ENCODE results near the gene KCNC1. TPM values are rescaled to one million over a fixed set of nuclear protein-coding genes. Genes with fewer than 3 reads are reported as not detected.

The KCNC1 gene
- total and polyA plus RNA-seq, 4 donors = 3.8 to 48.7 (median 31.0) TPM

DNA sequence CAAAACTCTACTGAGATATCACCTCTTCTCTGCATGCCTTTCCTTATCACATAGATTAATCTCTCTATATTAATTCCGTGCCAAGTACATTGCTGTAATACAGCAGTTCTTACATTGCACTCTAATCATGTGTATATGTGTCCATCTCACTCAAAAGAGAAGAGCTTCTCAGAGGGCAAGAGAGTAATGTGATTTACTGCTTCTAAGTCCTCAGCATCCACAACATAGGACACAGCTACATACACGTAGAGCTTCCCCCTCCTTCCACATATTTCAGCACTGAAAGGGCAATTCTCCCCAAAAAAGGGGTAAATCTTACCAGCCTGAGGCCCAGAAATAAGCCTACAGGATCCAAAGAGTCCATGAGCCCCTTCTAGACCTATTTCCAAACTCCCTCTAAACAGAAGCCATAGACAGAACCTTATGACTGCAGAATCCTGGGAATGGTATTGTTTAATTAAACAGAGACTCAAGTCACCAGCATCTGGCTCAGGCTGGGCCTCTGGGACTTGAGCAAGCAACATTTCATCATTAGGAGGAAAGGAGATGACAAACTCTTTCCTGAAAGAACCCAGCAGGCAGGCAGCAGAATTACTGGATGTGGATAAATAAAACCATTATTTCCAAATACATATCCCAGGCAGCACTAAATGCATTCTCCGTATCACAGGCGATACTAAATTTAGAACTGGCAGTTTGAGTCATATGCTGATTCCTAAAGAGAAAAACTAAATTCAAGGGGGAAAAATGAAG is 87.2 kb downstream of the KCNC1 start:
- WGBS (ENCODE audit: insufficient coverage) = no CpG with 5 or more reads among the region's 4 CpGs
- no peak overlapping the region for H3K4me3 ChIP-seq (ENCODE audit: low read depth, low read length)
- no peaks in the 10 kb centered on the region for H3K36me3 ChIP-seq (ENCODE audit: control insufficient read depth, insufficient read depth, low read length)
- H3K27me3 ChIP-seq (ENCODE audit: control insufficient read depth, insufficient read depth, low read length) = no peaks in the 10 kb centered on the region
- H3K27ac ChIP-seq (ENCODE audit: low read depth, low read length) = no peak overlapping the region
- peak in 1 of 6 donors; percentile 80 for DNase-seq (ENCODE audit: low read depth in 4 of 6, low spot score in 6 of 6)
- no peaks in the 10 kb centered on the region for H3K9me3 ChIP-seq (ENCODE audit: control insufficient read depth, insufficient read depth, low read length)
- H3K4me1 ChIP-seq (ENCODE audit: control insufficient read depth, insufficient read depth, low read length) = peaks cover 3% of the 10 kb centered on the region

DNA sequence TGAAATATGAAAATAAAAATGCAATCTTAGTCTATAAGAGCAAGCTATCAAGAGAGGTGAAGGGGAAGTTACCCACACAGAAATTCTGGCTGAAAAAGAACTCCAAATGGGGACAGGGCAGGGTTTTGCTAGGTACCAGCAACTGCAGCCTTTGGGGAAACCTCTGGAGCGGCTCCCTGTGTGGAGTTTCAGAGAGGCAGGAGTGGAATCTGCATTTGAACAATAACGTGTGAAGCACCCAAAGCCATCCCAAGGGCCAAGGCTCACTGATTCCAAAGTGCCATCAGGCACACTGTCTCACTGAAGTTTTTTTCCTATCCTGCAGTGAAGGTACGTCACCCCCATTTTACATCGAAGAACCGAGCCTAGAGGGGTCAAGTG is 87.8 kb downstream of the KCNC1 start:
- no peak for DNase-seq (ENCODE audit: low read depth in 4 of 6, low spot score in 6 of 6)
- H3K27me3 ChIP-seq (ENCODE audit: control insufficient read depth, insufficient read depth, low read length) = no peaks in the 10 kb centered on the region
- no peaks in the 10 kb centered on the region for H3K36me3 ChIP-seq (ENCODE audit: control insufficient read depth, insufficient read depth, low read length)
- peaks cover 3% of the 10 kb centered on the region for H3K4me1 ChIP-seq (ENCODE audit: control insufficient read depth, insufficient read depth, low read length)
- 52% methylated on average over 2 of the region's 5 CpGs for WGBS (ENCODE audit: insufficient coverage)
- no peaks in the 10 kb centered on the region for H3K9me3 ChIP-seq (ENCODE audit: control insufficient read depth, insufficient read depth, low read length)
- H3K4me3 ChIP-seq (ENCODE audit: low read depth, low read length) = no peak overlapping the region
- no peak overlapping the region for H3K27ac ChIP-seq (ENCODE audit: low read depth, low read length)

DNA sequence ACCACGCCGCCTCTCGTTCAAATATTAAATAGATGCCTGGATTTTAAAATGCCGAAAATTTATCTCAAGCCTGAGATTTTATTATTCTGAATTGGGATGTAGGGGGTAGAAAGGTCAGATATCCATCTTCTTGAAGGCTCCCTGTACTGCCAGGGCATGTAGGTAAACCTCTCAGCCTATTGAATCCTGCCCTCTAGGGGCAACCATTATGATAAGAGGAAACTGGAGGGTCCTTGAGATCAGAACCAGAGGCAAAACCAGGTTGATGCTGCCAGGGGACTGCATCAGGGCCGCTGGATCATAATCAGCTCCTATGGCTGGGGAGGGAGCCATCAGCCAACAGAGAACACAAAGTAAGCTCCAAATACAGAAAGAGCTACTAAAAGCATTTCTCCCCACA is 92.4 kb downstream of the KCNC1 start:
- DNase-seq (ENCODE audit: low read depth in 4 of 6, low spot score in 6 of 6) = peak in 1 of 6 donors; percentile 62
- Histone ChIP-seq H3K27me3 (ENCODE audit: control insufficient read depth, insufficient read depth, low read length) (no peaks in the 10 kb centered on the region), H3K9me3 (ENCODE audit: control insufficient read depth, insufficient read depth, low read length) (no peaks in the 10 kb centered on the region), H3K4me3 (ENCODE audit: low read depth, low read length) (no peak overlapping the region), H3K27ac (ENCODE audit: low read depth, low read length) (no peak overlapping the region), H3K36me3 (ENCODE audit: control insufficient read depth, insufficient read depth, low read length) (no peaks in the 10 kb centered on the region), H3K4me1 (ENCODE audit: control insufficient read depth, insufficient read depth, low read length) (peaks cover 3% of the 10 kb centered on the region)
- WGBS (ENCODE audit: insufficient coverage) = no CpG with 5 or more reads among the region's 5 CpGs

DNA sequence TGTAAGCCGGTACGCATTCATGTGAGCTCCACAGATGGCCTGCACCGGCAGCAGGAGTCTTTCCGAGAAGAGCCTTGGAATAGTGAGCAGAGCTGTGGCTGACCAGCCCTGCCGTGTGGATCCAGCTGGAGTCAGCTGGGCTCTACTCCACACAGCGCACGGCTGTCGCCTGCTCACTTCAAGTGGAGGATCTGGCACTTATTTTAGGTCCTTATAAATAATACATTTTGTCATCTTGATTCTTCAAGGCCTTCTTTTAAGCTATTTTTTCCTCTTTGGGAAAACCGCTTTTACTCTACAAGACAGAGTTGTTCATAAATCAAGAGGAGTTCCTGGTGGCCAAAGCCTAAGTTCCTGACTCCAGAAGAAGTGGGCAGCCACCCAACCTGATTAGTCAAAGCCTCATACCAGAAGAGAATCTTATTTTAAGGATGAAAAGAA is 93.8 kb downstream of the KCNC1 start:
- H3K4me1 ChIP-seq (ENCODE audit: control insufficient read depth, insufficient read depth, low read length) = no peaks in the 10 kb centered on the region
- H3K27me3 ChIP-seq (ENCODE audit: control insufficient read depth, insufficient read depth, low read length) = no peaks in the 10 kb centered on the region
- DNase-seq (ENCODE audit: low read depth in 4 of 6, low spot score in 6 of 6) = peak in 1 of 6 donors; percentile 67
- WGBS (ENCODE audit: insufficient coverage) = 53% methylated on average over 6 of the region's 9 CpGs
- no peak overlapping the region for H3K27ac ChIP-seq (ENCODE audit: low read depth, low read length)
- H3K4me3 ChIP-seq (ENCODE audit: low read depth, low read length) = no peak overlapping the region
- H3K9me3 ChIP-seq (ENCODE audit: control insufficient read depth, insufficient read depth, low read length) = no peaks in the 10 kb centered on the region
- no peaks in the 10 kb centered on the region for H3K36me3 ChIP-seq (ENCODE audit: control insufficient read depth, insufficient read depth, low read length)

DNA sequence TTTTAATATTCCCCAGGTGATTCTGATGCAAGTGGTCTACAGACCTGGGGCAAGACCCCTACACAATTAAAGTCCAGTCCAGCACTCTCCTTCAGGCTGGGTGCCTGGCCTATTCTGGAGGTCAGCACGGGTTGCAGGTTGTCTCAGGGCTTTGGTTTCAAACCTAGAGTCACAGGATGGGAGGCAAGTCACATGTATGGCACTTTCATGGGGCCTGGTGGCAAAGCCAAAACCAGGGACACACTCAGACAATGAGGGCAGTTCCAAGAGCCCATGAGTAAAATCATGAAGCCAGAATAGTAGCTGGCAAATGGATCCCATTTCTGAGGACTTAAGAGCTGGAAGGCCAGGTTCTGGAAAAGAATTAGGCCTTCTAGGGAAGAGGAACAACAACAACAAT is 96.6 kb downstream of the KCNC1 start:
- DNase-seq (ENCODE audit: low read depth in 4 of 6, low spot score in 6 of 6) = no peak
- H3K27me3 ChIP-seq (ENCODE audit: control insufficient read depth, insufficient read depth, low read length) = no peaks in the 10 kb centered on the region
- H3K27ac ChIP-seq (ENCODE audit: low read depth, low read length) = no peak overlapping the region
- no peaks in the 10 kb centered on the region for H3K4me1 ChIP-seq (ENCODE audit: control insufficient read depth, insufficient read depth, low read length)
- H3K9me3 ChIP-seq (ENCODE audit: control insufficient read depth, insufficient read depth, low read length) = no peaks in the 10 kb centered on the region
- H3K4me3 ChIP-seq (ENCODE audit: low read depth, low read length) = no peak overlapping the region
- 100% methylated on average over 1 of the region's 1 CpG for whole genome bisulfite sequencing (ENCODE audit: insufficient coverage)
- no peaks in the 10 kb centered on the region for H3K36me3 ChIP-seq (ENCODE audit: control insufficient read depth, insufficient read depth, low read length)

DNA sequence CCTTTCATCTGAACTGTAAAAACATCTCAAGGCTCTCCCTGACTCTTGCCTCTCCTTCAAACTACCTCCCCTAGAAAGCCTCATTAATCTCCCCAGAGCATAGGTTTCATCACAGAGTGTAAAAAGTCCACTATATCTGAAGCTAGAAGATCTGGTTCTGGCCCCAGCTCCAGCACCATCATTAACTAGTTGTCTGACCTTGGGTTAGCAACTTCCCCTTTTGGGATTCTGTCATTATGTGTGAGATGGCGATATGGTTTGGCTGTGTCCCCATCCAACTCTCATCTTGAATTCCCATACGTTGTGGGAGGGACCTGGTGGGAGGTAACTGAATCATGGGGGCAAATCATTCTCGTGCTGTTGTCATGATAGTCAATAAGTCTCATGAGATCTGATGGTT is 97.3 kb downstream of the KCNC1 start:
- no peak overlapping the region for H3K4me3 ChIP-seq (ENCODE audit: low read depth, low read length)
- H3K4me1 ChIP-seq (ENCODE audit: control insufficient read depth, insufficient read depth, low read length) = no peaks in the 10 kb centered on the region
- H3K27ac ChIP-seq (ENCODE audit: low read depth, low read length) = no peak overlapping the region
- H3K9me3 ChIP-seq (ENCODE audit: control insufficient read depth, insufficient read depth, low read length) = no peaks in the 10 kb centered on the region
- no peaks in the 10 kb centered on the region for H3K27me3 ChIP-seq (ENCODE audit: control insufficient read depth, insufficient read depth, low read length)
- H3K36me3 ChIP-seq (ENCODE audit: control insufficient read depth, insufficient read depth, low read length) = no peaks in the 10 kb centered on the region
- WGBS (ENCODE audit: insufficient coverage) = no CpG with 5 or more reads among the region's 3 CpGs
- no peak for DNase-seq (ENCODE audit: low read depth in 4 of 6, low spot score in 6 of 6)

Other genes with a start within 250 kb of the KCNC1 start
- gene USH1C, start 190.4 kb upstream of the KCNC1 start, total RNA-seq = 1 to 10 TPM; 3.1 to 5.3 TPM
- 1 to 10 TPM; 3.3 to 3.7 TPM for gene USH1C, start 190.4 kb upstream of the KCNC1 start, polyA plus RNA-seq (ENCODE audit: insufficient read length in 2 of 2)
- gene OTOG, start 187.5 kb upstream of the KCNC1 start, total RNA-seq = 1 to 10 TPM in 1 of 2 donors, under 1 TPM in 1; under 0.01 to 1.3 TPM
- under 1 TPM in 1 of 2 donors, not detected in 1; 0.23 TPM for gene OTOG, start 187.5 kb upstream of the KCNC1 start, polyA plus RNA-seq (ENCODE audit: insufficient read length in 2 of 2)
- not detected for gene MYOD1, start 15.2 kb upstream of the KCNC1 start, total RNA-seq
- under 1 TPM in 1 of 2 donors, not detected in 1; 0.12 TPM for gene MYOD1, start 15.2 kb upstream of the KCNC1 start, polyA plus RNA-seq (ENCODE audit: insufficient read length in 2 of 2)

All from spinal cord (tissue), 10 donors.